OCI-LY3 (cell line): ENCODE data around the gene FOCAD.

Source experiments
- CTCF ChIP-seq: fragments of 200-600, 300-600 bp; sonication (generic); IDR thresholded peaks from 2 replicates; pipeline ENCODE4 v1.5.1; 2014; ENCODE audit warnings: antibody characterized with exemption, low read length, low read depth
- EZH2phosphoT487 ChIP-seq: fragments of 200-600 bp; shearing (Covaris generic); IDR thresholded peaks from 2 replicates; pipeline ENCODE4 v1.6.1; 2018; ENCODE audit warnings: antibody characterized with exemption, mixed run types, low read depth

- TF ChIP-seq CTCF (no peak), EZH2phosphoT487 (no peak)
Observed at GRCh38 chr9:20872340-20872977, 188.4 kb downstream of the FOCAD start.
